ENCODE measurements around the gene KCNS1.

GRCh38 chr20:45104786-45105185 is 3.9 kb upstream of the KCNS1 start:
- TF ChIP-seq CTCF (IDR thresholded peaks at IDR 0.05) (no peak), POLR2A (IDR thresholded peaks at IDR 0.05) (no peak)

All from heart left ventricle (tissue), 13 donors.